H9 (cell line): ENCODE results near the gene RPAIN. TPM values are rescaled to one million over a fixed set of nuclear protein-coding genes. Genes with fewer than 3 reads are reported as not detected.

Source experiments
- DNase-seq: peaks from one replicate; pipeline ENCODE4 v3.0.0-alpha.2; 2017
- H2AFZ ChIP-seq: one replicate; pipeline ENCODE4 v1.6.1; 2013; ENCODE audit warnings: mild to moderate bottlenecking, low read length, control low read depth, moderate library complexity
- H2AK5ac ChIP-seq: 2 replicates; pipeline ENCODE4 v1.6.1; 2013; ENCODE audit warnings: low read length, control low read depth, mixed read lengths; ENCODE audit not compliant: insufficient read length
- H2BK120ac ChIP-seq: one replicate; pipeline ENCODE4 v1.6.1; 2013; ENCODE audit warnings: low read depth, mild to moderate bottlenecking, low read length, control low read depth, inconsistent platforms; ENCODE audit not compliant: poor library complexity, severe bottlenecking
- H2BK12ac ChIP-seq: 2 replicates; pipeline ENCODE4 v1.6.1; 2013; ENCODE audit warnings: low read length, control low read depth, mixed read lengths, low read depth; ENCODE audit not compliant: insufficient read length
- H2BK15ac ChIP-seq: 2 replicates; pipeline ENCODE4 v1.6.1; 2013; ENCODE audit warnings: low read depth, low read length, control low read depth
- H2BK20ac ChIP-seq: one replicate; pipeline ENCODE4 v1.6.1; 2013; ENCODE audit warnings: low read depth, mild to moderate bottlenecking, low read length, control low read depth, inconsistent platforms; ENCODE audit not compliant: poor library complexity, severe bottlenecking
- H2BK5ac ChIP-seq: 2 replicates; pipeline ENCODE4 v1.6.1; 2013; ENCODE audit warnings: low read length, control low read depth, mixed read lengths; ENCODE audit not compliant: insufficient read length
- H3K14ac ChIP-seq: 2 replicates; pipeline ENCODE4 v1.6.1; 2013; ENCODE audit warnings: low read length, control low read depth; ENCODE audit not compliant: insufficient read depth
- H3K18ac ChIP-seq: 2 replicates; pipeline ENCODE4 v1.6.1; 2013; ENCODE audit warnings: low read depth, mild to moderate bottlenecking, mixed read lengths, low read length, control low read depth; ENCODE audit not compliant: insufficient read length
- H3K23ac ChIP-seq: 2 replicates; pipeline ENCODE4 v1.6.1; 2013; ENCODE audit warnings: low read length, control low read depth, mixed read lengths, low read depth; ENCODE audit not compliant: insufficient read length
- H3K23me2 ChIP-seq: 2 replicates; pipeline ENCODE4 v1.6.1; 2013; ENCODE audit warnings: low read depth, mild to moderate bottlenecking, mixed read lengths, low read length, control low read depth; ENCODE audit not compliant: insufficient read length, poor library complexity, severe bottlenecking
- H3K27ac ChIP-seq: 2 replicates; pipeline ENCODE4 v1.5.1; 2013; ENCODE audit warnings: low read length, control low read depth, mixed read lengths, low read depth; ENCODE audit not compliant: insufficient read length
- H3K27me3 ChIP-seq: 2 replicates; pipeline ENCODE4 v1.6.1; 2013; ENCODE audit warnings: low read length, control low read depth, inconsistent platforms; ENCODE audit not compliant: insufficient read depth
- H3K4ac ChIP-seq: 2 replicates; pipeline ENCODE4 v1.6.1; 2013; ENCODE audit warnings: low read depth, mild to moderate bottlenecking, control low read depth, inconsistent platforms, low read length, moderate library complexity
- H3K4me1 ChIP-seq: 2 replicates; pipeline ENCODE4 v1.6.1; 2013; ENCODE audit warnings: low read length, control low read depth, inconsistent platforms; ENCODE audit not compliant: insufficient read depth
- H3K4me2 ChIP-seq: 2 replicates; pipeline ENCODE4 v1.6.1; 2013; ENCODE audit warnings: low read length, control low read depth, mixed read lengths; ENCODE audit not compliant: insufficient read length, insufficient read depth
- H3K56ac ChIP-seq: 2 replicates; pipeline ENCODE4 v1.6.1; 2013; ENCODE audit warnings: low read depth, mild to moderate bottlenecking, mixed read lengths, low read length, control low read depth; ENCODE audit not compliant: insufficient read length
- H3K79me1 ChIP-seq: 2 replicates; pipeline ENCODE4 v1.6.1; 2013; ENCODE audit warnings: low read depth, mild to moderate bottlenecking, moderate library complexity, low read length, control low read depth, inconsistent platforms; ENCODE audit not compliant: insufficient read depth, poor library complexity, severe bottlenecking
- H3K79me2 ChIP-seq: 2 replicates; pipeline ENCODE4 v1.6.1; 2013; ENCODE audit warnings: low read length, control low read depth, inconsistent platforms; ENCODE audit not compliant: insufficient read depth
- H3K9ac ChIP-seq: 2 replicates; pipeline ENCODE4 v1.6.1; 2013; ENCODE audit warnings: low read length, control low read depth, mixed read lengths; ENCODE audit not compliant: insufficient read length; ENCODE audit errors: extremely low read depth
- H3K9me3 ChIP-seq: one replicate; pipeline ENCODE4 v1.6.1; 2013; ENCODE audit warnings: low read depth, low read length, inconsistent platforms; ENCODE audit not compliant: control insufficient read depth
- H3T11ph ChIP-seq: one replicate; pipeline ENCODE4 v1.6.1; 2013; ENCODE audit warnings: mild to moderate bottlenecking, low read length, control low read depth, inconsistent platforms
- H4K20me1 ChIP-seq: one replicate; pipeline ENCODE4 v1.6.1; 2013; ENCODE audit not compliant: control insufficient read depth, insufficient read length, insufficient read depth
- H4K5ac ChIP-seq: 2 replicates; pipeline ENCODE4 v1.6.1; 2013; ENCODE audit warnings: low read depth, mild to moderate bottlenecking, mixed read lengths, low read length, control low read depth; ENCODE audit not compliant: insufficient read length
- H4K8ac ChIP-seq: replicated peaks from 2 replicates; pipeline ENCODE4 v1.6.1; 2013; ENCODE audit warnings: low read length, control low read depth, mixed read lengths, low read depth; ENCODE audit not compliant: insufficient read length
- H4K91ac ChIP-seq: 2 replicates; pipeline ENCODE4 v1.6.1; 2013; ENCODE audit warnings: low read depth, mild to moderate bottlenecking, moderate library complexity, mixed read lengths, low read length, control low read depth; ENCODE audit not compliant: insufficient read length
- H3K27ac Mint-ChIP-seq, 3 experiments: 2 replicates in 2 of 3; 3 replicates in 1 of 3; pipeline ENCODE4 v1.8.0; 2020 to 2021; ENCODE audit warnings: mixed read lengths in 3 of 3, mild to moderate bottlenecking in 1 of 3, moderate library complexity in 1 of 3
- H3K27me3 Mint-ChIP-seq: 2 replicates; pipeline ENCODE4 v1.8.0; 2021; ENCODE audit warnings: low read depth, mild to moderate bottlenecking, moderate library complexity, mixed read lengths
- H3K36me3 Mint-ChIP-seq, 3 experiments: 2 replicates in 2 of 3; 3 replicates in 1 of 3; pipeline ENCODE4 v1.8.0; 2020 to 2021; ENCODE audit warnings: low read depth in 3 of 3, mixed read lengths in 3 of 3; ENCODE audit not compliant: insufficient read depth in 1 of 3
- H3K4me1 Mint-ChIP-seq, 2 experiments: 2 replicates each; pipeline ENCODE4 v1.8.0; 2020; ENCODE audit warnings: mixed read lengths in 2 of 2
- H3K4me3 Mint-ChIP-seq, 2 experiments: 2 replicates in 1 of 2; 3 replicates in 1 of 2; pipeline ENCODE4 v1.8.0; 2020 to 2021; ENCODE audit warnings: mild to moderate bottlenecking in 2 of 2, mixed read lengths in 2 of 2, moderate library complexity in 1 of 2
- H3K9me3 Mint-ChIP-seq, 2 experiments: 2 replicates in 1 of 2; 3 replicates in 1 of 2; pipeline ENCODE4 v1.8.0; 2020; ENCODE audit warnings: mild to moderate bottlenecking in 2 of 2, mixed read lengths in 2 of 2, moderate library complexity in 1 of 2
- WGBS: extraction: QIAGEN DNeasy Blood & Tissue Kit; methylation state at CpG from one replicate; pipeline ENCODE4 v1.1.7; 2013; ENCODE audit warnings: missing lambda C conversion rate, low lambda C conversion rate, mixed read lengths; ENCODE audit not compliant: insufficient read length; ENCODE audit errors: extremely low coverage; 5-methylcytosine and 5-hydroxymethylcytosine counted together
- total RNA-seq: library from RNA; stranded (reverse); gene quantifications from 2 replicates; pipeline ENCODE4 v1.2.1, GENCODE V29; 2021
- TF ChIP-seq, protein P1 (sequence below): fragments of 200-600 bp; sonication (generic); conservative IDR thresholded peaks from 3 replicates; pipeline ENCODE4 v1.8.0; 2021; ENCODE audit warnings: antibody characterized with exemption, mild to moderate bottlenecking

Gene RPAIN
- total RNA-seq, 1 experiment from 2014 or later, result 78.9 TPM

- peak overlapping the region; percentile 95 to 99; a peak in 3 of 5 replicates for H3K4me3 Mint-ChIP-seq
- Histone ChIP-seq H3T11ph (no peak overlapping the region), H4K5ac (no peak overlapping the region), H2BK120ac (no peak overlapping the region), H3K79me1 (peaks cover 2% of the 10 kb centered on the region), H2BK12ac (no peak overlapping the region), H3K9ac (no peak overlapping the region), H3K23ac (no peak overlapping the region), H2BK20ac (no peak overlapping the region), H3K27ac (no peak overlapping the region), H3K14ac (no peak overlapping the region), H2BK5ac (no peak overlapping the region), H3K56ac (no peak overlapping the region), H3K4me1 (no peaks in the 10 kb centered on the region), H4K8ac (no peak overlapping the region), H4K91ac (no peak overlapping the region), H4K20me1 (no peaks in the 10 kb centered on the region), H3K18ac (no peak overlapping the region), H3K27me3 (no peaks in the 10 kb centered on the region), H2AFZ (no peak overlapping the region), H2BK15ac (no peak overlapping the region), H3K23me2 (peaks cover 10% of the 10 kb centered on the region), H2AK5ac (no peak overlapping the region), H3K4ac (no peak overlapping the region), H3K4me2 (no peak overlapping the region), H3K9me3 (no peaks in the 10 kb centered on the region), H3K79me2 (peaks cover 55% of the 10 kb centered on the region)
- no CpG with 5 or more reads among the region's 4 CpGs for WGBS
- no peaks in the 10 kb centered on the region; the same call in 1 of the 2 replicates for H3K27me3 Mint-ChIP-seq
- peaks cover 17 to 34% (median 22%) of the 10 kb centered on the region in 3 experiments; a peak in 6 of 7 replicates for H3K36me3 Mint-ChIP-seq
- TF ChIP-seq, protein P1, sequence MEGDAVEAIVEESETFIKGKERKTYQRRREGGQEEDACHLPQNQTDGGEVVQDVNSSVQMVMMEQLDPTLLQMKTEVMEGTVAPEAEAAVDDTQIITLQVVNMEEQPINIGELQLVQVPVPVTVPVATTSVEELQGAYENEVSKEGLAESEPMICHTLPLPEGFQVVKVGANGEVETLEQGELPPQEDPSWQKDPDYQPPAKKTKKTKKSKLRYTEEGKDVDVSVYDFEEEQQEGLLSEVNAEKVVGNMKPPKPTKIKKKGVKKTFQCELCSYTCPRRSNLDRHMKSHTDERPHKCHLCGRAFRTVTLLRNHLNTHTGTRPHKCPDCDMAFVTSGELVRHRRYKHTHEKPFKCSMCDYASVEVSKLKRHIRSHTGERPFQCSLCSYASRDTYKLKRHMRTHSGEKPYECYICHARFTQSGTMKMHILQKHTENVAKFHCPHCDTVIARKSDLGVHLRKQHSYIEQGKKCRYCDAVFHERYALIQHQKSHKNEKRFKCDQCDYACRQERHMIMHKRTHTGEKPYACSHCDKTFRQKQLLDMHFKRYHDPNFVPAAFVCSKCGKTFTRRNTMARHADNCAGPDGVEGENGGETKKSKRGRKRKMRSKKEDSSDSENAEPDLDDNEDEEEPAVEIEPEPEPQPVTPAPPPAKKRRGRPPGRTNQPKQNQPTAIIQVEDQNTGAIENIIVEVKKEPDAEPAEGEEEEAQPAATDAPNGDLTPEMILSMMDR, result no peak
- H3K27ac Mint-ChIP-seq, result peak overlapping the region in 1 of 3 experiments; percentile 57; a peak in 1 of 7 replicates
- H3K9me3 Mint-ChIP-seq, result no peaks in the 10 kb centered on the region
- H3K4me1 Mint-ChIP-seq, result peaks cover 22 to 23% of the 10 kb centered on the region in 2 experiments
- DNase-seq, result no peak
Observed at GRCh38 chr17:5466295-5466694, 46.3 kb downstream of the RPAIN start.
